GM19099 (cell line): Measurements from ENCODE around the gene SEC22A.

Source experiments
- POLR2A ChIP-seq: IDR thresholded peaks from 3 replicates; pipeline ENCODE4 v1.6.1; 2011; ENCODE audit warnings: low read depth; ENCODE audit not compliant: insufficient read length; ENCODE audit errors: extremely low read depth

Gene SEC22A

GRCh38 chr3:123226549-123226948 is 24.8 kb downstream of the SEC22A start:
- TF ChIP-seq POLR2A: no peak

- TF ChIP-seq POLR2A: no peak
These were observed 27.4 kb downstream of the SEC22A start for GRCh38 chr3:123229145-123229544.

GRCh38 chr3:123236902-123237301 is 35.2 kb downstream of the SEC22A start:
- no peak for TF ChIP-seq POLR2A

GRCh38 chr3:123239756-123240155 is 38.0 kb downstream of the SEC22A start:
- no peak for TF ChIP-seq POLR2A

GRCh38 chr3:123244128-123244527 is 42.4 kb downstream of the SEC22A start:
- TF ChIP-seq POLR2A: no peak

- no peak for TF ChIP-seq POLR2A
These were observed 45.1 kb downstream of the SEC22A start for GRCh38 chr3:123246866-123247265.

GRCh38 chr3:123256256-123256655 is 54.5 kb downstream of the SEC22A start:
- TF ChIP-seq POLR2A: no peak

GRCh38 chr3:123258359-123258758 is 56.6 kb downstream of the SEC22A start:
- no peak for TF ChIP-seq POLR2A

GRCh38 chr3:123258811-123259420 is 57.2 kb downstream of the SEC22A start:
- TF ChIP-seq POLR2A: no peak

- no peak for TF ChIP-seq POLR2A
These were observed 59.9 kb downstream of the SEC22A start for GRCh38 chr3:123261666-123262065.

GRCh38 chr3:123262226-123262625 is 60.5 kb downstream of the SEC22A start:
- TF ChIP-seq POLR2A: no peak

- TF ChIP-seq POLR2A: no peak
These were observed 61.1 kb downstream of the SEC22A start for GRCh38 chr3:123262868-123263267.

GRCh38 chr3:123263941-123264340 is 62.2 kb downstream of the SEC22A start:
- no peak for TF ChIP-seq POLR2A

GRCh38 chr3:123267821-123268220 is 66.1 kb downstream of the SEC22A start:
- no peak for TF ChIP-seq POLR2A

- no peak for TF ChIP-seq POLR2A
These were observed 69.1 kb downstream of the SEC22A start for GRCh38 chr3:123270818-123271217.

- TF ChIP-seq POLR2A: no peak
These were observed 69.9 kb downstream of the SEC22A start for GRCh38 chr3:123271466-123272159.

GRCh38 chr3:123272547-123272946 is 70.8 kb downstream of the SEC22A start:
- no peak for TF ChIP-seq POLR2A

- no peak for TF ChIP-seq POLR2A
These were observed 73.9 kb downstream of the SEC22A start for GRCh38 chr3:123275691-123276090.
